ENCODE data around the gene GALNT11. TPM values are rescaled to one million over a fixed set of nuclear protein-coding genes. Genes with fewer than 3 reads are reported as not detected.

GALNT11 gene
- total and polyA plus RNA-seq, 9 of the 15 experiments (the other 6 are each of a cell fraction or from before 2014, with no cell fraction given): 8.2 to 59.5 (median 36.5) TPM

GRCh38 chr7:152025937-152026890, 740 bp downstream of the GALNT11 start (continued):
- TF ChIP-seq, protein P1, sequence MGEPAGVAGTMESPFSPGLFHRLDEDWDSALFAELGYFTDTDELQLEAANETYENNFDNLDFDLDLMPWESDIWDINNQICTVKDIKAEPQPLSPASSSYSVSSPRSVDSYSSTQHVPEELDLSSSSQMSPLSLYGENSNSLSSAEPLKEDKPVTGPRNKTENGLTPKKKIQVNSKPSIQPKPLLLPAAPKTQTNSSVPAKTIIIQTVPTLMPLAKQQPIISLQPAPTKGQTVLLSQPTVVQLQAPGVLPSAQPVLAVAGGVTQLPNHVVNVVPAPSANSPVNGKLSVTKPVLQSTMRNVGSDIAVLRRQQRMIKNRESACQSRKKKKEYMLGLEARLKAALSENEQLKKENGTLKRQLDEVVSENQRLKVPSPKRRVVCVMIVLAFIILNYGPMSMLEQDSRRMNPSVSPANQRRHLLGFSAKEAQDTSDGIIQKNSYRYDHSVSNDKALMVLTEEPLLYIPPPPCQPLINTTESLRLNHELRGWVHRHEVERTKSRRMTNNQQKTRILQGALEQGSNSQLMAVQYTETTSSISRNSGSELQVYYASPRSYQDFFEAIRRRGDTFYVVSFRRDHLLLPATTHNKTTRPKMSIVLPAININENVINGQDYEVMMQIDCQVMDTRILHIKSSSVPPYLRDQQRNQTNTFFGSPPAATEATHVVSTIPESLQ (CRISPR knock-in tag; IDR thresholded peaks at IDR 0.05): 0 out of 2 replicates have a peak, but pooled peaks have one; percentile 60
- TF ChIP-seq ZBTB7A (IDR thresholded peaks at IDR 0.05; ENCODE audit: borderline replicate concordance, control insufficient read depth, low read depth, low read length) (peak; percentile 87; the same call in 1 of the 2 replicates), ZNF395 (CRISPR knock-in tag; IDR thresholded peaks at IDR 0.05) (peak; percentile 4; the same call in 1 of the 2 replicates), RBM22 (IDR thresholded peaks at IDR 0.05; ENCODE audit: low read depth, low read length, poor library complexity, severe bottlenecking) (no peak), ZBTB1 (CRISPR knock-in tag; IDR thresholded peaks at IDR 0.05; ENCODE audit: borderline replicate concordance, low read depth) (peak; percentile 10; the same call in 1 of the 2 replicates), EGR1 (conservative IDR thresholded peaks at IDR 0.05) (0 out of 2 replicates have a peak, but pooled peaks have one; percentile 57), U2AF2 (optimal IDR thresholded peaks at IDR 0.05; ENCODE audit: low read depth, low read length) (no peak), ZNF444 (CRISPR knock-in tag; IDR thresholded peaks at IDR 0.05) (no peak), RFX5 (IDR thresholded peaks at IDR 0.05; ENCODE audit: low read depth, low read length) (no peak), GTF2E2 (tag; IDR thresholded peaks at IDR 0.05) (no peak)
- TF ChIP-seq, protein P2, sequence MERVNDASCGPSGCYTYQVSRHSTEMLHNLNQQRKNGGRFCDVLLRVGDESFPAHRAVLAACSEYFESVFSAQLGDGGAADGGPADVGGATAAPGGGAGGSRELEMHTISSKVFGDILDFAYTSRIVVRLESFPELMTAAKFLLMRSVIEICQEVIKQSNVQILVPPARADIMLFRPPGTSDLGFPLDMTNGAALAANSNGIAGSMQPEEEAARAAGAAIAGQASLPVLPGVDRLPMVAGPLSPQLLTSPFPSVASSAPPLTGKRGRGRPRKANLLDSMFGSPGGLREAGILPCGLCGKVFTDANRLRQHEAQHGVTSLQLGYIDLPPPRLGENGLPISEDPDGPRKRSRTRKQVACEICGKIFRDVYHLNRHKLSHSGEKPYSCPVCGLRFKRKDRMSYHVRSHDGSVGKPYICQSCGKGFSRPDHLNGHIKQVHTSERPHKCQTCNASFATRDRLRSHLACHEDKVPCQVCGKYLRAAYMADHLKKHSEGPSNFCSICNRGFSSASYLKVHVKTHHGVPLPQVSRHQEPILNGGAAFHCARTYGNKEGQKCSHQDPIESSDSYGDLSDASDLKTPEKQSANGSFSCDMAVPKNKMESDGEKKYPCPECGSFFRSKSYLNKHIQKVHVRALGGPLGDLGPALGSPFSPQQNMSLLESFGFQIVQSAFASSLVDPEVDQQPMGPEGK (CRISPR knock-in tag; IDR thresholded peaks at IDR 0.05; ENCODE audit: borderline replicate concordance): no peak
- TF ChIP-seq, protein P3, sequence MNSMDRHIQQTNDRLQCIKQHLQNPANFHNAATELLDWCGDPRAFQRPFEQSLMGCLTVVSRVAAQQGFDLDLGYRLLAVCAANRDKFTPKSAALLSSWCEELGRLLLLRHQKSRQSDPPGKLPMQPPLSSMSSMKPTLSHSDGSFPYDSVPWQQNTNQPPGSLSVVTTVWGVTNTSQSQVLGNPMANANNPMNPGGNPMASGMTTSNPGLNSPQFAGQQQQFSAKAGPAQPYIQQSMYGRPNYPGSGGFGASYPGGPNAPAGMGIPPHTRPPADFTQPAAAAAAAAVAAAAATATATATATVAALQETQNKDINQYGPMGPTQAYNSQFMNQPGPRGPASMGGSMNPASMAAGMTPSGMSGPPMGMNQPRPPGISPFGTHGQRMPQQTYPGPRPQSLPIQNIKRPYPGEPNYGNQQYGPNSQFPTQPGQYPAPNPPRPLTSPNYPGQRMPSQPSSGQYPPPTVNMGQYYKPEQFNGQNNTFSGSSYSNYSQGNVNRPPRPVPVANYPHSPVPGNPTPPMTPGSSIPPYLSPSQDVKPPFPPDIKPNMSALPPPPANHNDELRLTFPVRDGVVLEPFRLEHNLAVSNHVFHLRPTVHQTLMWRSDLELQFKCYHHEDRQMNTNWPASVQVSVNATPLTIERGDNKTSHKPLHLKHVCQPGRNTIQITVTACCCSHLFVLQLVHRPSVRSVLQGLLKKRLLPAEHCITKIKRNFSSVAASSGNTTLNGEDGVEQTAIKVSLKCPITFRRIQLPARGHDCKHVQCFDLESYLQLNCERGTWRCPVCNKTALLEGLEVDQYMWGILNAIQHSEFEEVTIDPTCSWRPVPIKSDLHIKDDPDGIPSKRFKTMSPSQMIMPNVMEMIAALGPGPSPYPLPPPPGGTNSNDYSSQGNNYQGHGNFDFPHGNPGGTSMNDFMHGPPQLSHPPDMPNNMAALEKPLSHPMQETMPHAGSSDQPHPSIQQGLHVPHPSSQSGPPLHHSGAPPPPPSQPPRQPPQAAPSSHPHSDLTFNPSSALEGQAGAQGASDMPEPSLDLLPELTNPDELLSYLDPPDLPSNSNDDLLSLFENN (IDR thresholded peaks at IDR 0.05; ENCODE audit: low read depth in 2 of 2, low read length in 2 of 2): no peak
- TF ChIP-seq, protein P4, sequence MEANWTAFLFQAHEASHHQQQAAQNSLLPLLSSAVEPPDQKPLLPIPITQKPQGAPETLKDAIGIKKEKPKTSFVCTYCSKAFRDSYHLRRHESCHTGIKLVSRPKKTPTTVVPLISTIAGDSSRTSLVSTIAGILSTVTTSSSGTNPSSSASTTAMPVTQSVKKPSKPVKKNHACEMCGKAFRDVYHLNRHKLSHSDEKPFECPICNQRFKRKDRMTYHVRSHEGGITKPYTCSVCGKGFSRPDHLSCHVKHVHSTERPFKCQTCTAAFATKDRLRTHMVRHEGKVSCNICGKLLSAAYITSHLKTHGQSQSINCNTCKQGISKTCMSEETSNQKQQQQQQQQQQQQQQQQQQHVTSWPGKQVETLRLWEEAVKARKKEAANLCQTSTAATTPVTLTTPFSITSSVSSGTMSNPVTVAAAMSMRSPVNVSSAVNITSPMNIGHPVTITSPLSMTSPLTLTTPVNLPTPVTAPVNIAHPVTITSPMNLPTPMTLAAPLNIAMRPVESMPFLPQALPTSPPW (CRISPR knock-in tag; IDR thresholded peaks at IDR 0.05): 0 out of 2 replicates have a peak, but pooled peaks have one; percentile 57
